ENCODE measurements around the gene ARL10.

ARL10 gene

GRCh38 chr5:176365351-176366231, at the start of gene ARL10:
TSS of gene ARL10 (plus strand) at chr5:176365487. CDS start at chr5:176365564, 77 bp downstream.
- TF ChIP-seq, protein P1, sequence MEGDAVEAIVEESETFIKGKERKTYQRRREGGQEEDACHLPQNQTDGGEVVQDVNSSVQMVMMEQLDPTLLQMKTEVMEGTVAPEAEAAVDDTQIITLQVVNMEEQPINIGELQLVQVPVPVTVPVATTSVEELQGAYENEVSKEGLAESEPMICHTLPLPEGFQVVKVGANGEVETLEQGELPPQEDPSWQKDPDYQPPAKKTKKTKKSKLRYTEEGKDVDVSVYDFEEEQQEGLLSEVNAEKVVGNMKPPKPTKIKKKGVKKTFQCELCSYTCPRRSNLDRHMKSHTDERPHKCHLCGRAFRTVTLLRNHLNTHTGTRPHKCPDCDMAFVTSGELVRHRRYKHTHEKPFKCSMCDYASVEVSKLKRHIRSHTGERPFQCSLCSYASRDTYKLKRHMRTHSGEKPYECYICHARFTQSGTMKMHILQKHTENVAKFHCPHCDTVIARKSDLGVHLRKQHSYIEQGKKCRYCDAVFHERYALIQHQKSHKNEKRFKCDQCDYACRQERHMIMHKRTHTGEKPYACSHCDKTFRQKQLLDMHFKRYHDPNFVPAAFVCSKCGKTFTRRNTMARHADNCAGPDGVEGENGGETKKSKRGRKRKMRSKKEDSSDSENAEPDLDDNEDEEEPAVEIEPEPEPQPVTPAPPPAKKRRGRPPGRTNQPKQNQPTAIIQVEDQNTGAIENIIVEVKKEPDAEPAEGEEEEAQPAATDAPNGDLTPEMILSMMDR (IDR thresholded peaks at IDR 0.05; ENCODE audit: insufficient read depth, low read depth, low read length, missing control alignments) = no peak
- H3K4me3 ChIP-seq (ENCODE audit: low read depth, low read length) = peak within 1 kb of the TSS; percentile 63
- peak; percentile 51 for DNase-seq (ENCODE audit: low read depth)

DNA sequence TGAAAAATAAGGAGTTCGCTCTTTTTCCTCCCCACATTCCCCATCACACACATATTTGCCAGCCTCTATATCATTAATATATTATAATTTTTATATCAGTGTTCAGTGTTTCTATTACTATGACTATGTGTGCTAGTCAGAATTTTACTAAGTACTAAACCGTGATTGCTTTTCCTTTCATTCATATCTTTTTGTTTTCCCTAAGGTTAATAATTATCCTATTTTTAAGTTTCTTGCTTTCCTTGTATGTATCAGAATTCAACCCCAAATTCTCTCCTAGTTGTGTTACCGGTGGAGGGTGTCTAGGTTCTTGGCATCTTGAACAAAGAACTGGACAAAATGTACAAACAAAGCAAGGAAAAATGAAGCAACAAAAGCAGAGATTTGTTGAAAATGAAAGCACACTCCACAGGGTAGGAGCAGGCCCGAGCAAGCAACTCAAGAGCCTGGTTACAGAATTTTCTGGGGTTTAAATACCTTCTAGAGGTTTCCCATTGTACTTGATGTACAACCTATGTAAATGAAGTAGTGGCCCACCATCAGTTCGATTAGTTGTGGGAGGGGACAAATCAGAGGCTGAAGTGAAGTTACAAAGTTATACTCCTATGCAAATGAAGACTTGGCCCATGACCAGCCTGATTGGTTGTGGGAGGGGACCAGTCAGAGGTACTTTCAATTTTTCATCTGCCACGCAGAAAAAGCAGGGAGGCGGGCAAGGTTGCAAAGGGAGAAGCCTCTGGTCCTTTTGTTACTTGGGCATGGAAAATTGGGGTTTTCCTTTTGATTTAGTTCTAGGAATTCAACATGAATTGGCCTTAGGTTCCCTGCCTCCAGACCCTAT, 47.5 kb upstream of the ARL10 start:
- H3K4me3 ChIP-seq (ENCODE audit: low read depth, low read length) = no peak overlapping the region
- no peak for DNase-seq (ENCODE audit: low read depth)
- TF ChIP-seq, protein P1 (IDR thresholded peaks at IDR 0.05; ENCODE audit: insufficient read depth, low read depth, low read length, missing control alignments) = no peak

DNA sequence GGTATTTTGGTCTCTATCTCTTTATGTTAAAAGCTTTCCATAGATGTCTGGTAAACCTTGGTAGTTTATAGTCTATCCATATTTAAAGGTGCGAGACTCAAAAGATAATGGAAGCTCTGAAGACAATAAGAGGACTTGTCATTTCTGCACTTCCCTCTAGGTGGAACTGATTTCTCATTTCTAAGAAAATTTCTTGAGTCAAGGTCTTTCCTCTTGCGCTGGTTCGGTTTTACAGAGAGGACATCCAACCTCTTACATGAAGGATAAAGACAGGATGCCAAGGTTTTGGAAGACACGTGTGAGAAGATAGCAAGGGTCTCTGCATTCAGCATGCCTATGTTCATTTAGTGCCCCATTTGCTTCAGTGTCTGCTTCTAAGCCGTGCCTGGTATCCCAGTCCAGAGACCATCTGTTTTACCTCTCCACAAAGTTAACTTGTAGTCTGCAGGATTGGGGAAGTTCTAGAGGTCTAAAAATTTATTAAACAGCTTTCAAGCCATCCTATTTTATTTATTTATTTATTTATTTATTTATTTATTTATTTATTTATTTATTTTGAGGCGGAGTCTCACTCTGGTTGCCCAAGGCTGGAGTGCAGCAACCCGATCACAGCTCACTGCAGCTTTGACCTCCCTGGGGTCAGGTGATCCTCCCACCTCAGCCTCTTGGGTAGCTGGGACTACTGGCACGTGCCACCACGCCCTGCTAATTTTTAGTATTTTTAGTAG, 45.3 kb upstream of the ARL10 start:
- no peak overlapping the region for H3K4me3 ChIP-seq (ENCODE audit: low read depth, low read length)
- TF ChIP-seq, protein P1 (IDR thresholded peaks at IDR 0.05; ENCODE audit: insufficient read depth, low read depth, low read length, missing control alignments) = no peak
- DNase-seq (ENCODE audit: low read depth) = peak; percentile 3

DNA sequence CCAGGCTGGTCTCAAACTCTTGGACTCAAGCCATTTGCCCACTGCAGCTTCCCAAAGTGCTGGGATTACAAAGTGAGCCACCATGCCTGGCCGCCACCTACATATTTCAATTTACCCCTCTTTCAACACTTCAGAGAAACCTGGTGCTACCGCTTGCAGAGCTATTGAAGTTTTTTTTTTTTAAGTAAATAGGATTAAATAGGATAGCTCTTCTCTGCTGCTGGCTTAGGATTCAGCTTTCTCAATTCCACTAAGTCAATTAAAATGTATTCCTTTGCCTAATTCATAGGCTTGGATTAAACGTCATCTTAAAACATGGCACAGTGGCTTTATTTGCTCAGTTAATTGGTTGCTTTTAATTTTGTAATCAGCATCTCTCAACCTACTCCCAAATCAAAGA, 44.7 kb upstream of the ARL10 start:
- DNase-seq (ENCODE audit: low read depth) = no peak
- no peak overlapping the region for H3K4me3 ChIP-seq (ENCODE audit: low read depth, low read length)
- TF ChIP-seq, protein P1 (IDR thresholded peaks at IDR 0.05; ENCODE audit: insufficient read depth, low read depth, low read length, missing control alignments) = no peak

DNA sequence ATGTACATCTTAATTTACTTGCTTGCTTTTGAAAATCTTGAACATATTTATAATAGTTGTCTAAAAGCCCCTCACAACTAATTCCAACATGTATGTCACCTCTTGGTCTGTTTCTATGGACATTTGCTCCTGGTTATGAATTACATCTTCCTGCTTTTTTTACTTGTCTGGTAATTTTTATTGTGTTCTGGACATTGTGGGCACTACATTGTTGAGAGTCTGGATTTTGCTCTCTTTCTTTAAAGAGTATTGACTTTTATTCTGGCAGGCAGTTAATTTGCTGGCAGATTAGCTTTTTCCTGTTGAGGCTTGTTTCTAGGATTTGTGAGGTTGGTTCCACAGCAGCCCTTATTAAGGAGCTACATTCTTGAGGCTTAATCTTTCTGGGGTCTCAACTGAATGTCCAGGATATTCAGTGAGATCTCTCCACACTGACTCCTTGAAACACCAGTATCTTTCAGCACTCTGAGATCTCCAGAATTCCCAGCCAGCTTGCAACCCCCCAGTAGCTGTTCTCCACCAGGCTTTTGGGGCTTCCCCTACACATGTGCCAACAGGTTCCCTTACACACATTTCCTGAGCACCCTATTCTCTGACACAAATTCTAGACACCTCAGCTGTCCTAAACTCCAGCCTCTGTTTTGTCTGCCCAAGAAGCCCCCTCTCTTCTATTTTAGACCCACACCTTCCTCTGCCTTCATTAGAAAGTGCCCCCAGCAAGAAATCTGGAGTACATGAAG, 31.1 kb upstream of the ARL10 start:
- H3K4me3 ChIP-seq (ENCODE audit: low read depth, low read length) = no peak overlapping the region
- no peak for DNase-seq (ENCODE audit: low read depth)
- TF ChIP-seq, protein P1 (IDR thresholded peaks at IDR 0.05; ENCODE audit: insufficient read depth, low read depth, low read length, missing control alignments) = no peak

DNA sequence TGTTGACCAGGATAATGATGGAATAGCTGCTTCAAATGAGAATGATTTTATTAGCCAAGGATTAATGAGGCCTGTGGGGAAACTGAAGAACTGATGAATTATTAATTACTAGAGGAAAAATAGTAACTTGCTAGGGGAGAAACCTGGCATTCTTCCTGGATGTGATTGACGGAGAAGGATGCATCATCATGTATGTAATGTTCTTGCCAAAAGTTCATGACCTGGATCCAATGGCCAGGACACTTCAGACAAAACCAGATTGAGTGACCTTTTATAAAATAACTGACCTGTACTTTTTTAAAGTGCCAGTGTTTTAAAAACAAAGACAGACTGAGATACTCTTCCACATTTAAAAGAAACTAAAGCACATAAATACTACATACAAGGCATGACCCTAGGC, 27.4 kb upstream of the ARL10 start:
- DNase-seq (ENCODE audit: low read depth) = no peak
- no peak overlapping the region for H3K4me3 ChIP-seq (ENCODE audit: low read depth, low read length)
- TF ChIP-seq, protein P1 (IDR thresholded peaks at IDR 0.05; ENCODE audit: insufficient read depth, low read depth, low read length, missing control alignments) = no peak

Measured in GM12865 (cell line).